Panc1 (cell line): ENCODE measurements around the gene ELMO2. TPM values are rescaled to one million over a fixed set of nuclear protein-coding genes. Genes with fewer than 3 reads are reported as not detected.
"Not testable (repeated sequence)": the region's sequence is repeated elsewhere in the genome, so short reads cannot be mapped to it uniquely, and the experiment has no call there.

Experiments
- ATAC-seq: fragments of 200-7000 bp; cut with Tn5 transposase; 2 replicates; pipeline ENCODE4 v1.9.1; 2020; ENCODE audit warnings: mild to moderate bottlenecking, moderate library complexity
- BruUV-seq: library from RNA; stranded (reverse); fragments of 400-500 nt; replicated peaks from 2 replicates; lab custom pipeline; 2021; lab: Mats Ljungman, UMichigan
- CTCF ChIA-PET: fragments of 300-600 bp; sonication (Branson Sonifier 250); formaldehyde crosslinking; loops from one replicate; lab custom pipeline; 2022; ENCODE audit warnings: antibody characterized with exemption; lab: Charles Lee
- POLR2A ChIA-PET: fragments of 300-600 bp; sonication (Branson Sonifier 250); formaldehyde crosslinking; loops from one replicate; lab custom pipeline; 2022; ENCODE audit warnings: antibody characterized with exemption; lab: Charles Lee
- DNase-seq: peaks from one replicate; pipeline ENCODE4 v3.0.0-alpha.2; 2010; ENCODE audit warnings: low read depth, low spot score
- H3K27ac ChIP-seq: 2 replicates; pipeline ENCODE4 v1.5.1; 2011; ENCODE audit warnings: mild to moderate bottlenecking, low read length, inconsistent platforms
- H3K27me3 ChIP-seq: fragments of 200-500 bp; sonication (Bioruptor generic); 2 replicates; pipeline ENCODE4 v1.6.0; 2014; ENCODE audit warnings: low read length, inconsistent platforms; ENCODE audit not compliant: control insufficient read depth, insufficient read depth
- H3K36me3 ChIP-seq: fragments of 200-500 bp; sonication (Bioruptor generic); 2 replicates; pipeline ENCODE4 v1.5.1; 2014; ENCODE audit warnings: inconsistent platforms, mild to moderate bottlenecking, low read length, moderate library complexity; ENCODE audit not compliant: control insufficient read depth, insufficient read depth
- H3K4me1 ChIP-seq: 2 replicates; pipeline ENCODE4 v1.5.1; 2011; ENCODE audit warnings: inconsistent platforms, mild to moderate bottlenecking, low read length, moderate library complexity; ENCODE audit not compliant: control insufficient read depth, insufficient read depth
- H3K4me3 ChIP-seq, 2 experiments: 2 replicates each; pipeline ENCODE4 v1.5.1; 2011 to 2012; ENCODE audit warnings: low read depth in 2 of 2, low read length in 2 of 2, mild to moderate bottlenecking in 2 of 2, inconsistent platforms in 1 of 2, moderate library complexity in 1 of 2
- H3K9me3 ChIP-seq: fragments of 200-500 bp; sonication (Bioruptor generic); 2 replicates; pipeline ENCODE4 v1.5.1; 2014; ENCODE audit warnings: low read depth, mild to moderate bottlenecking, inconsistent platforms, low read length, moderate library complexity; ENCODE audit not compliant: control insufficient read depth, insufficient read depth
- POLR2AphosphoS5 ChIP-seq: IDR thresholded peaks from 2 replicates; pipeline ENCODE4 v1.6.1; 2012; ENCODE audit warnings: mild to moderate bottlenecking, low read depth, low read length, moderate library complexity
- SIN3A ChIP-seq: IDR thresholded peaks from 2 replicates; pipeline ENCODE4 v1.6.1; 2012; ENCODE audit warnings: low read depth, mild to moderate bottlenecking, low read length, moderate library complexity, borderline replicate concordance; ENCODE audit not compliant: insufficient read depth
- TCF7L2 ChIP-seq: IDR thresholded peaks from 2 replicates; pipeline ENCODE4 v1.6.1; 2011; ENCODE audit warnings: mild to moderate bottlenecking, low read depth, low read length, inconsistent platforms
- in situ Hi-C: cut with HindIII; loops from 2 replicates; pipeline ENCODE4 v1.10.0; 2016; ENCODE audit warnings: low sequenced_read_pairs, low pct_unique_long_range_greater_than_20kb
- intact Hi-C: fragments of 100-400 bp; cut with micrococcal nuclease; formaldehyde crosslinking; loops from one replicate; pipeline ENCODE4 v1.10.0; 2022; ENCODE audit not compliant: unreplicated experiment
- total RNA-seq: library from RNA; stranded (reverse); gene quantifications from one replicate; pipeline ENCODE4 v1.2.1, GENCODE V29; 2021; ENCODE audit not compliant: unreplicated experiment
- TF ChIP-seq, protein P1 (sequence below): fragments of 450-650 bp; IDR thresholded peaks from 2 replicates; pipeline ENCODE4 v1.5.1; 2017; ENCODE audit warnings: mild to moderate bottlenecking
- TF ChIP-seq, protein P2 (sequence below), 2 experiments: IDR thresholded peaks; 2 replicates each; pipeline ENCODE4 v1.6.1; 2011 to 2012; ENCODE audit warnings: low read depth in 2 of 2, control low read depth in 1 of 2, low read length in 1 of 2, mild to moderate bottlenecking in 1 of 2, moderate library complexity in 1 of 2; ENCODE audit not compliant: insufficient read depth in 1 of 2

ELMO2 gene
- total RNA-seq, 1 experiment from 2014 or later = 40.4 TPM

DNA sequence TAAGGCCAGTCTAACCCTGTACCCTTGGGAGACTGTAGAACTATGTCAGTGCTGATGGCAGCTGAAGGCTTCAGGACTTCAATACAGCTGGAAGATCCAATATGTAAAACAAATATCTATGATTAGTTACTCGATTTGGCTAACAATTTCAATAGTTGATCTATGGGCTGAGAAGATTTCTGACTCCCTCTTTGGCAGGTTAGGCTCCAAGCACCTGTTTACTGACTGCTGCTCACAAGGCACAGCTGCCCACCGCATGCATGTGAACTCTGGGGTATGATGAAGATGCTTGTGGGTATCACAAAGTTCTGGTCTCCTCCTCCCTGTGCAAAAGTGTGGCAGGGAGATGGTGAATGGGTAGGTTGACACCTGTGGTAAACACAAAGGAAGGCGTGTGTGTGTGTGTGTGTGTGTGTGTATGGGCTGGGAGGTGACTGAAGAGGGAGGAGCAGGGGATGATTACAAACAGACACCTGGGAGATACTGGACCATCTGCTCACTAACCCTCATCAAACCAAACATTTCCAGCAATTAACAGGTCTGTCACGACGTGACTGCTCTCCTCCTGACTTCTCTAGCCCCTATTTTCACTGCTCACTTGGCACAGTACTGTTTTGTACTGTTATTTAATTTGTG is 18.1 kb downstream of the ELMO2 start:
- H3K27me3 ChIP-seq = no peaks in the 10 kb centered on the region
- H3K4me1 ChIP-seq = no peaks in the 10 kb centered on the region
- no peak for ATAC-seq
- H3K36me3 ChIP-seq = peaks cover 12% of the 10 kb centered on the region
- no peak overlapping the region for H3K27ac ChIP-seq
- H3K4me3 ChIP-seq = no peak overlapping the region
- H3K9me3 ChIP-seq = no peaks in the 10 kb centered on the region
- intact Hi-C loops (no loop called here), in situ Hi-C loops (no loop called here)
- no peak for DNase-seq
- POLR2A ChIA-PET = no interaction called here
- no peak for TF ChIP-seq POLR2AphosphoS5
- TF ChIP-seq, protein P1, sequence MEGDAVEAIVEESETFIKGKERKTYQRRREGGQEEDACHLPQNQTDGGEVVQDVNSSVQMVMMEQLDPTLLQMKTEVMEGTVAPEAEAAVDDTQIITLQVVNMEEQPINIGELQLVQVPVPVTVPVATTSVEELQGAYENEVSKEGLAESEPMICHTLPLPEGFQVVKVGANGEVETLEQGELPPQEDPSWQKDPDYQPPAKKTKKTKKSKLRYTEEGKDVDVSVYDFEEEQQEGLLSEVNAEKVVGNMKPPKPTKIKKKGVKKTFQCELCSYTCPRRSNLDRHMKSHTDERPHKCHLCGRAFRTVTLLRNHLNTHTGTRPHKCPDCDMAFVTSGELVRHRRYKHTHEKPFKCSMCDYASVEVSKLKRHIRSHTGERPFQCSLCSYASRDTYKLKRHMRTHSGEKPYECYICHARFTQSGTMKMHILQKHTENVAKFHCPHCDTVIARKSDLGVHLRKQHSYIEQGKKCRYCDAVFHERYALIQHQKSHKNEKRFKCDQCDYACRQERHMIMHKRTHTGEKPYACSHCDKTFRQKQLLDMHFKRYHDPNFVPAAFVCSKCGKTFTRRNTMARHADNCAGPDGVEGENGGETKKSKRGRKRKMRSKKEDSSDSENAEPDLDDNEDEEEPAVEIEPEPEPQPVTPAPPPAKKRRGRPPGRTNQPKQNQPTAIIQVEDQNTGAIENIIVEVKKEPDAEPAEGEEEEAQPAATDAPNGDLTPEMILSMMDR = no peak
- TF ChIP-seq, protein P2, sequence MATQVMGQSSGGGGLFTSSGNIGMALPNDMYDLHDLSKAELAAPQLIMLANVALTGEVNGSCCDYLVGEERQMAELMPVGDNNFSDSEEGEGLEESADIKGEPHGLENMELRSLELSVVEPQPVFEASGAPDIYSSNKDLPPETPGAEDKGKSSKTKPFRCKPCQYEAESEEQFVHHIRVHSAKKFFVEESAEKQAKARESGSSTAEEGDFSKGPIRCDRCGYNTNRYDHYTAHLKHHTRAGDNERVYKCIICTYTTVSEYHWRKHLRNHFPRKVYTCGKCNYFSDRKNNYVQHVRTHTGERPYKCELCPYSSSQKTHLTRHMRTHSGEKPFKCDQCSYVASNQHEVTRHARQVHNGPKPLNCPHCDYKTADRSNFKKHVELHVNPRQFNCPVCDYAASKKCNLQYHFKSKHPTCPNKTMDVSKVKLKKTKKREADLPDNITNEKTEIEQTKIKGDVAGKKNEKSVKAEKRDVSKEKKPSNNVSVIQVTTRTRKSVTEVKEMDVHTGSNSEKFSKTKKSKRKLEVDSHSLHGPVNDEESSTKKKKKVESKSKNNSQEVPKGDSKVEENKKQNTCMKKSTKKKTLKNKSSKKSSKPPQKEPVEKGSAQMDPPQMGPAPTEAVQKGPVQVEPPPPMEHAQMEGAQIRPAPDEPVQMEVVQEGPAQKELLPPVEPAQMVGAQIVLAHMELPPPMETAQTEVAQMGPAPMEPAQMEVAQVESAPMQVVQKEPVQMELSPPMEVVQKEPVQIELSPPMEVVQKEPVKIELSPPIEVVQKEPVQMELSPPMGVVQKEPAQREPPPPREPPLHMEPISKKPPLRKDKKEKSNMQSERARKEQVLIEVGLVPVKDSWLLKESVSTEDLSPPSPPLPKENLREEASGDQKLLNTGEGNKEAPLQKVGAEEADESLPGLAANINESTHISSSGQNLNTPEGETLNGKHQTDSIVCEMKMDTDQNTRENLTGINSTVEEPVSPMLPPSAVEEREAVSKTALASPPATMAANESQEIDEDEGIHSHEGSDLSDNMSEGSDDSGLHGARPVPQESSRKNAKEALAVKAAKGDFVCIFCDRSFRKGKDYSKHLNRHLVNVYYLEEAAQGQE (IDR thresholded peaks at IDR 0.05; ENCODE audit: insufficient read depth in 1 of 2, low read depth in 2 of 2, low read length in 1 of 2) = no peak
- no peak for TF ChIP-seq TCF7L2
- no peak for TF ChIP-seq SIN3A
- no TSS peak for BruUV-seq
- CTCF ChIA-PET = no interaction called here

DNA sequence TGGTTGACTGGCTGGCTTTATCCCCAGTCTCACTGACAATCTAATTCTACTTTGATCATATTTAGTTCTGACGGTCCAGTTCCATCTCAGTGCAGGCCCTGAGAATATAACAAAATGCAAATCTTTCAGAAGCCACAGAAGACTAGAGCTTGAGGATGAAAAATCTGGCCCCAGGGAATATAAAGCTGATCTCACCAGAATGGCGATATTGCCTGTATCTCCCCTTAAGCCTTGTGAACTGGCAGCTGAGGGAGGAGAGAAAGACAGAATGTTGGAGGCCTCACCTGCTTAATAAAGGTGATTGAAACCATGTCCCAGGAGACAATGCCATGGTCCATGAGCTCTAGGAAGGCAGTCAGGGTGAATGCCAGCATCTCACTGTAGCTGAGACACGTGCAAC is 19.4 kb downstream of the ELMO2 start:
- H3K9me3 ChIP-seq, CTCF ChIA-PET, intact Hi-C loops, POLR2A ChIA-PET, H3K27ac ChIP-seq, BruUV-seq, H3K27me3 ChIP-seq, H3K4me1 ChIP-seq, in situ Hi-C loops, H3K4me3 ChIP-seq, ATAC-seq, DNase-seq, H3K36me3 ChIP-seq: not testable (repeated sequence)

DNA sequence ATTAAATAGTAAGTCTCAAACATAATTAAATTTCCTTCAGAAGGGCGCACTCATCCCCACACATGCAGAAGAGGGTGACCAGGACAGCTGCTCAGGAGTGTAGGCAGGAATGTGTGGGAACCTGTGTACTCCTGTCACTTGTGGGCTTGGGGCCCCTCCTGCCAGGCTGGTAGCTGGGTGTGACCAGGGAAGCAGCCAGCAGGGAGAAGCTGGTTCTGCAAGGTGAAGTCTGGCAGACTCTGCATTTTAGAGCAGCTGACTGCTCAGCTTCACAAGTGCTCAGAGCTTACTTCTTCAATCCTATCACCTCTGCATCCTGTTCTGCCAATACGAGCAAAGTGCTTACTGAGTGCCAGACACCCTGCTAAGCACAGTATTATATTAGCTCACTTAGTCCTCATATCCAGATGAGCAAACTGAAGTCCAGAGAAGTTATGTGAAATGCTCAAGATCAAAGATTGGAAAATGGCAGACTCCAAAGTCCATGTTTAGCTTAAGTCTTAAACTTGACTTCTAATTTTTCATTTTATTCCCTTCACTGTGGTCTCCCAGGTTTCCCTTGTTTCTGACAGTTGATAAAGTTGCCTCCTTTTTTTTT is 27.9 kb downstream of the ELMO2 start:
- Histone ChIP-seq H3K9me3 (no peaks in the 10 kb centered on the region), H3K27ac (no peak overlapping the region), H3K27me3 (no peaks in the 10 kb centered on the region), H3K4me3 (no peak overlapping the region), H3K36me3 (peaks cover 8% of the 10 kb centered on the region), H3K4me1 (no peaks in the 10 kb centered on the region)
- intact Hi-C loops (no loop called here), in situ Hi-C loops (no loop called here)
- POLR2A ChIA-PET = no interaction called here
- no TSS peak for BruUV-seq
- ATAC-seq = no peak
- no peak for DNase-seq
- TF ChIP-seq, protein P1 = no peak
- TF ChIP-seq SIN3A (no peak), TCF7L2 (no peak), POLR2AphosphoS5 (no peak)
- TF ChIP-seq, protein P2 (IDR thresholded peaks at IDR 0.05; ENCODE audit: insufficient read depth in 1 of 2, low read depth in 2 of 2, low read length in 1 of 2) = no peak
- CTCF ChIA-PET = interaction anchor here (0.7 kb wide), 1 partner anchor 20 kb away, joined by 3 read pairs; no protein-coding TSS in a partner anchor
